Activated T-helper 17 cell treated with anti-CD3 and anti-CD28 coated beads, Interleukin-2, amount 50 U/mL, for 72 hours (primary cell): ENCODE results near the gene PPFIA1. TPM values are rescaled to one million over a fixed set of nuclear protein-coding genes. Genes with fewer than 3 reads are reported as not detected.
"Not testable (repeated sequence)": the region's sequence is repeated elsewhere in the genome, so short reads cannot be mapped to it uniquely, and the experiment has no call there.

Source experiments
- ATAC-seq: fragments of 150-1000 bp; cut with Tn5 transposase; replicated peaks from 2 replicates; pipeline ENCODE4 v1.10.0; 2021; ENCODE audit warnings: mild to moderate bottlenecking, moderate library complexity
- H3K27ac Mint-ChIP-seq: one replicate; pipeline ENCODE4 v1.8.0; 2022; ENCODE audit warnings: mixed read lengths
- H3K27me3 Mint-ChIP-seq: one replicate; pipeline ENCODE4 v1.8.0; 2022; ENCODE audit warnings: mixed read lengths
- H3K36me3 Mint-ChIP-seq: one replicate; pipeline ENCODE4 v1.8.0; 2022; ENCODE audit warnings: low read depth, mild to moderate bottlenecking, mixed read lengths
- H3K4me1 Mint-ChIP-seq: one replicate; pipeline ENCODE4 v1.8.0; 2022; ENCODE audit warnings: mixed read lengths
- H3K4me3 Mint-ChIP-seq: one replicate; pipeline ENCODE4 v1.8.0; 2022; ENCODE audit warnings: mild to moderate bottlenecking, mixed read lengths
- H3K9me3 Mint-ChIP-seq: one replicate; pipeline ENCODE4 v1.8.0; 2022; ENCODE audit warnings: mixed read lengths
- total RNA-seq, 2 donors: library from RNA; stranded (reverse); gene quantifications; one replicate each; pipeline ENCODE4 v1.2.3, GENCODE V29; 2022

Gene PPFIA1
- total RNA-seq, 2 donors from 2014 or later = 34.0 to 44.5 TPM

- Mint-ChIP-seq H3K4me3 (no peak overlapping the region), H3K9me3 (no peaks in the 10 kb centered on the region), H3K27me3 (no peaks in the 10 kb centered on the region), H3K4me1 (peaks cover 32% of the 10 kb centered on the region), H3K27ac (no peak overlapping the region), H3K36me3 (peaks cover 37% of the 10 kb centered on the region)
- ATAC-seq = no peak
Measured at GRCh38 chr11:70315716-70316115, 45.2 kb downstream of the PPFIA1 start.

GRCh38 chr11:70317581-70318305 lies 47.3 kb downstream of the PPFIA1 start:
- H3K27me3 Mint-ChIP-seq = no peaks in the 10 kb centered on the region
- no peak for ATAC-seq
- peaks cover 30% of the 10 kb centered on the region for H3K36me3 Mint-ChIP-seq
- no peak overlapping the region for H3K4me3 Mint-ChIP-seq
- H3K27ac Mint-ChIP-seq = no peak overlapping the region
- no peaks in the 10 kb centered on the region for H3K9me3 Mint-ChIP-seq
- H3K4me1 Mint-ChIP-seq = peaks cover 24% of the 10 kb centered on the region

GRCh38 chr11:70319396-70320076 lies 49.0 kb downstream of the PPFIA1 start:
- Mint-ChIP-seq H3K9me3 (no peaks in the 10 kb centered on the region), H3K27ac (no peak overlapping the region), H3K27me3 (no peaks in the 10 kb centered on the region)

GRCh38 chr11:70322666-70323065 lies 52.2 kb downstream of the PPFIA1 start:
- no peak for ATAC-seq
- H3K9me3 Mint-ChIP-seq = no peaks in the 10 kb centered on the region
- H3K4me1 Mint-ChIP-seq = no peaks in the 10 kb centered on the region
- H3K27me3 Mint-ChIP-seq = no peaks in the 10 kb centered on the region
- H3K4me3 Mint-ChIP-seq = no peak overlapping the region
- H3K27ac Mint-ChIP-seq = no peak overlapping the region
- peaks cover 50% of the 10 kb centered on the region for H3K36me3 Mint-ChIP-seq

More at GRCh38 chr11:70319396-70320076, 49.0 kb downstream of the PPFIA1 start:
- Mint-ChIP-seq H3K4me1 (peaks cover 9% of the 10 kb centered on the region), H3K36me3 (peaks cover 28% of the 10 kb centered on the region), H3K4me3 (no peak overlapping the region)
- no peak for ATAC-seq

- H3K4me3 Mint-ChIP-seq = no peak overlapping the region
- H3K9me3 Mint-ChIP-seq = no peaks in the 10 kb centered on the region
- H3K27ac Mint-ChIP-seq = peak overlapping the region; percentile 26
- ATAC-seq = no peak
- no peaks in the 10 kb centered on the region for H3K27me3 Mint-ChIP-seq
- H3K4me1 Mint-ChIP-seq = no peaks in the 10 kb centered on the region
- H3K36me3 Mint-ChIP-seq = peaks cover 61% of the 10 kb centered on the region
Measured at GRCh38 chr11:70323806-70324205, 53.3 kb downstream of the PPFIA1 start.

GRCh38 chr11:70324376-70325115 lies 54.1 kb downstream of the PPFIA1 start:
- no peak for ATAC-seq
- Mint-ChIP-seq H3K4me3 (no peak overlapping the region), H3K4me1 (no peaks in the 10 kb centered on the region), H3K36me3 (peaks cover 67% of the 10 kb centered on the region), H3K27ac (peak overlapping the region; percentile 26), H3K9me3 (no peaks in the 10 kb centered on the region), H3K27me3 (no peaks in the 10 kb centered on the region)

- H3K27me3 Mint-ChIP-seq = no peaks in the 10 kb centered on the region
- no peak for ATAC-seq
- H3K4me1 Mint-ChIP-seq = no peaks in the 10 kb centered on the region
- no peak overlapping the region for H3K4me3 Mint-ChIP-seq
- H3K36me3 Mint-ChIP-seq = peaks cover 80% of the 10 kb centered on the region
- H3K9me3 Mint-ChIP-seq = no peaks in the 10 kb centered on the region
- no peak overlapping the region for H3K27ac Mint-ChIP-seq
Measured at GRCh38 chr11:70325824-70326223, 55.3 kb downstream of the PPFIA1 start.

- Mint-ChIP-seq H3K4me3 (no peak overlapping the region), H3K36me3 (peaks cover 83% of the 10 kb centered on the region), H3K4me1 (no peaks in the 10 kb centered on the region), H3K9me3 (no peaks in the 10 kb centered on the region), H3K27ac (no peak overlapping the region), H3K27me3 (no peaks in the 10 kb centered on the region)
- no peak for ATAC-seq
Measured at GRCh38 chr11:70326365-70326811, 55.9 kb downstream of the PPFIA1 start.

- ATAC-seq = no peak
- H3K9me3 Mint-ChIP-seq = no peaks in the 10 kb centered on the region
- H3K27me3 Mint-ChIP-seq = no peaks in the 10 kb centered on the region
- no peak overlapping the region for H3K27ac Mint-ChIP-seq
- H3K4me3 Mint-ChIP-seq = no peak overlapping the region
- H3K36me3 Mint-ChIP-seq = peaks cover 83% of the 10 kb centered on the region
- no peaks in the 10 kb centered on the region for H3K4me1 Mint-ChIP-seq
Measured at GRCh38 chr11:70326833-70327232, 56.3 kb downstream of the PPFIA1 start.

- no peaks in the 10 kb centered on the region for H3K4me1 Mint-ChIP-seq
- H3K36me3 Mint-ChIP-seq = peaks cover 90% of the 10 kb centered on the region
- H3K27me3 Mint-ChIP-seq = no peaks in the 10 kb centered on the region
- H3K9me3 Mint-ChIP-seq = no peaks in the 10 kb centered on the region
- no peak for ATAC-seq
- no peak overlapping the region for H3K27ac Mint-ChIP-seq
- H3K4me3 Mint-ChIP-seq = no peak overlapping the region
Measured at GRCh38 chr11:70327717-70328116, 57.2 kb downstream of the PPFIA1 start.

- Mint-ChIP-seq H3K9me3 (no peaks in the 10 kb centered on the region), H3K27me3 (no peaks in the 10 kb centered on the region), H3K4me3 (no peak overlapping the region), H3K36me3 (peaks cover 95% of the 10 kb centered on the region), H3K4me1 (no peaks in the 10 kb centered on the region), H3K27ac (no peak overlapping the region)
- ATAC-seq = no peak
Measured at GRCh38 chr11:70328556-70328955, 58.1 kb downstream of the PPFIA1 start.

GRCh38 chr11:70331320-70331843 lies 60.9 kb downstream of the PPFIA1 start:
- not testable (repeated sequence) for H3K4me3 Mint-ChIP-seq, ATAC-seq, H3K27me3 Mint-ChIP-seq, H3K27ac Mint-ChIP-seq, H3K9me3 Mint-ChIP-seq, H3K4me1 Mint-ChIP-seq
- peaks cover 97% of the 10 kb centered on the region for H3K36me3 Mint-ChIP-seq

GRCh38 chr11:70331901-70332300 lies 61.4 kb downstream of the PPFIA1 start:
- Mint-ChIP-seq H3K9me3 (no peaks in the 10 kb centered on the region), H3K36me3 (peaks cover 97% of the 10 kb centered on the region), H3K27ac (no peak overlapping the region), H3K4me3 (no peak overlapping the region), H3K4me1 (no peaks in the 10 kb centered on the region), H3K27me3 (no peaks in the 10 kb centered on the region)
- no peak for ATAC-seq

- Mint-ChIP-seq H3K36me3 (peaks cover 97% of the 10 kb centered on the region), H3K9me3 (no peaks in the 10 kb centered on the region), H3K27me3 (no peaks in the 10 kb centered on the region), H3K4me3 (no peak overlapping the region), H3K4me1 (no peaks in the 10 kb centered on the region), H3K27ac (no peak overlapping the region)
- no peak for ATAC-seq
Measured at GRCh38 chr11:70332567-70332966, 62.1 kb downstream of the PPFIA1 start.
